HepG2 (cell line): ENCODE measurements around the gene CARD9. TPM values are rescaled to one million over a fixed set of nuclear protein-coding genes. Genes with fewer than 3 reads are reported as not detected.
A peak's percentile ranks its signal among the peaks of the same experiment; 100 is the strongest.

Source experiments
- AGO2 ChIP-seq: fragments of 200-400 bp; formaldehyde crosslinking; optimal IDR thresholded peaks from 2 replicates; pipeline ENCODE3; 2017; ENCODE audit warnings: mild to moderate bottlenecking, low read depth, low read length, moderate library complexity
- ATAD3A ChIP-seq: sonication (generic); formaldehyde crosslinking; IDR thresholded peaks from 2 replicates; pipeline ENCODE4 v1.4.0; 2020; ENCODE audit warnings: missing genetic modification reagents
- HNRNPL ChIP-seq: fragments of 200-400 bp; formaldehyde crosslinking; IDR thresholded peaks from 2 replicates; pipeline ENCODE4 v1.6.1; 2017; ENCODE audit warnings: mild to moderate bottlenecking, low read depth, low read length
- ONECUT2 ChIP-seq: sonication (generic); formaldehyde crosslinking; IDR thresholded peaks from 2 replicates; pipeline ENCODE4 v1.4.0; 2020; ENCODE audit warnings: missing genetic modification reagents
- PLRG1 ChIP-seq: fragments of 450-650 bp; conservative IDR thresholded peaks from 2 replicates; pipeline ENCODE4 v1.6.1; 2016
- SRSF9 ChIP-seq: fragments of 200-400 bp; formaldehyde crosslinking; IDR thresholded peaks from 2 replicates; pipeline ENCODE4 v1.6.1; 2018; ENCODE audit warnings: borderline replicate concordance, mild to moderate bottlenecking, low read depth, low read length; ENCODE audit not compliant: insufficient read depth, poor library complexity, severe bottlenecking
- TMF1 ChIP-seq: sonication (generic); formaldehyde crosslinking; IDR thresholded peaks from 2 replicates; pipeline ENCODE4 v1.8.1; 2022; ENCODE audit warnings: low read depth, missing genetic modification reagents
- ZBTB10 ChIP-seq: sonication (generic); formaldehyde crosslinking; IDR thresholded peaks from 2 replicates; pipeline ENCODE4 v1.4.0; 2020; ENCODE audit warnings: missing genetic modification reagents, borderline replicate concordance
- ZFP36 ChIP-seq: fragments of 150-350 bp; IDR thresholded peaks from 2 replicates; pipeline ENCODE4 v1.6.1; 2018; ENCODE audit warnings: borderline replicate concordance, low read length, low read depth; ENCODE audit not compliant: partially characterized antibody
- ZNF160 ChIP-seq: sonication (generic); formaldehyde crosslinking; IDR thresholded peaks from 2 replicates; pipeline ENCODE4 v1.8.0; 2022; ENCODE audit warnings: mild to moderate bottlenecking, inconsistent platforms, missing genetic modification reagents
- ZNF276 ChIP-seq: sonication (generic); formaldehyde crosslinking; IDR thresholded peaks from 2 replicates; pipeline ENCODE4 v1.4.0; 2020; ENCODE audit warnings: mild to moderate bottlenecking, low read depth, missing genetic modification reagents
- ZNF329 ChIP-seq: sonication (generic); formaldehyde crosslinking; IDR thresholded peaks from 2 replicates; pipeline ENCODE4 v1.9.0; 2021; ENCODE audit warnings: low read depth, mild to moderate bottlenecking, missing genetic modification reagents
- ZNF451 ChIP-seq: sonication (generic); formaldehyde crosslinking; IDR thresholded peaks from 2 replicates; pipeline ENCODE4 v1.5.0; 2020; ENCODE audit warnings: mild to moderate bottlenecking, missing genetic modification reagents
- ZNF557 ChIP-seq: sonication (generic); formaldehyde crosslinking; IDR thresholded peaks from 2 replicates; pipeline ENCODE4 v1.4.0; 2020; ENCODE audit warnings: missing genetic modification reagents
- ZNF691 ChIP-seq: sonication (generic); formaldehyde crosslinking; IDR thresholded peaks from 2 replicates; pipeline ENCODE4 v1.4.0; 2020; ENCODE audit warnings: missing genetic modification reagents, low read depth, mild to moderate bottlenecking, borderline replicate concordance
- polyA plus RNA-seq, 8 experiments: library from polyadenylated mRNA; depleted of rRNA in 3 of 8; stranded (reverse) in 7 of 8; unstranded in 1 of 8; fragments of >200 nt; fragmentation: Illumina TruSeq in 4 of 8; extraction: Trizol in 4 of 8; gene quantifications; 2 replicates each; pipeline versions ENCODE4 v1.2.1 to v1.2.3, GENCODE V29; 2011 to 2016; ENCODE audit warnings: low read depth in 4 of 8, missing spikeins in 1 of 8, mixed read lengths in 1 of 8; ENCODE audit not compliant: insufficient read depth in 1 of 8
- total RNA-seq, 5 experiments: library from RNA; depleted of rRNA; stranded (reverse); fragments of >200 nt; fragmentation: Illumina TruSeq; extraction: Trizol; gene quantifications; 2 replicates each; pipeline ENCODE4 v1.2.3, GENCODE V29; 2016; ENCODE audit warnings: low read depth in 1 of 5
- TF ChIP-seq, protein P1 (sequence below): sonication (generic); formaldehyde crosslinking; IDR thresholded peaks from 2 replicates; pipeline ENCODE4 v1.9.0; 2021; ENCODE audit warnings: mild to moderate bottlenecking, missing genetic modification reagents
- TF ChIP-seq, protein P2 (sequence below): sonication (generic); formaldehyde crosslinking; IDR thresholded peaks from 2 replicates; pipeline ENCODE4 v1.8.1; 2023; ENCODE audit warnings: missing genetic modification reagents, mild to moderate bottlenecking, borderline replicate concordance

Gene CARD9
- total and polyA plus RNA-seq, 2 of the 13 experiments (the other 11 are each of a cell fraction or from before 2014, with no cell fraction given) = 3.3 to 7.4 TPM

- peak; percentile 89; the same call in 1 of the 2 replicates for TF ChIP-seq ZNF691
- TF ChIP-seq ATAD3A (CRISPR knock-in tag) = no peak
- no peak for TF ChIP-seq PLRG1
- TF ChIP-seq ONECUT2 (CRISPR knock-in tag) = no peak
- TF ChIP-seq, protein P1, sequence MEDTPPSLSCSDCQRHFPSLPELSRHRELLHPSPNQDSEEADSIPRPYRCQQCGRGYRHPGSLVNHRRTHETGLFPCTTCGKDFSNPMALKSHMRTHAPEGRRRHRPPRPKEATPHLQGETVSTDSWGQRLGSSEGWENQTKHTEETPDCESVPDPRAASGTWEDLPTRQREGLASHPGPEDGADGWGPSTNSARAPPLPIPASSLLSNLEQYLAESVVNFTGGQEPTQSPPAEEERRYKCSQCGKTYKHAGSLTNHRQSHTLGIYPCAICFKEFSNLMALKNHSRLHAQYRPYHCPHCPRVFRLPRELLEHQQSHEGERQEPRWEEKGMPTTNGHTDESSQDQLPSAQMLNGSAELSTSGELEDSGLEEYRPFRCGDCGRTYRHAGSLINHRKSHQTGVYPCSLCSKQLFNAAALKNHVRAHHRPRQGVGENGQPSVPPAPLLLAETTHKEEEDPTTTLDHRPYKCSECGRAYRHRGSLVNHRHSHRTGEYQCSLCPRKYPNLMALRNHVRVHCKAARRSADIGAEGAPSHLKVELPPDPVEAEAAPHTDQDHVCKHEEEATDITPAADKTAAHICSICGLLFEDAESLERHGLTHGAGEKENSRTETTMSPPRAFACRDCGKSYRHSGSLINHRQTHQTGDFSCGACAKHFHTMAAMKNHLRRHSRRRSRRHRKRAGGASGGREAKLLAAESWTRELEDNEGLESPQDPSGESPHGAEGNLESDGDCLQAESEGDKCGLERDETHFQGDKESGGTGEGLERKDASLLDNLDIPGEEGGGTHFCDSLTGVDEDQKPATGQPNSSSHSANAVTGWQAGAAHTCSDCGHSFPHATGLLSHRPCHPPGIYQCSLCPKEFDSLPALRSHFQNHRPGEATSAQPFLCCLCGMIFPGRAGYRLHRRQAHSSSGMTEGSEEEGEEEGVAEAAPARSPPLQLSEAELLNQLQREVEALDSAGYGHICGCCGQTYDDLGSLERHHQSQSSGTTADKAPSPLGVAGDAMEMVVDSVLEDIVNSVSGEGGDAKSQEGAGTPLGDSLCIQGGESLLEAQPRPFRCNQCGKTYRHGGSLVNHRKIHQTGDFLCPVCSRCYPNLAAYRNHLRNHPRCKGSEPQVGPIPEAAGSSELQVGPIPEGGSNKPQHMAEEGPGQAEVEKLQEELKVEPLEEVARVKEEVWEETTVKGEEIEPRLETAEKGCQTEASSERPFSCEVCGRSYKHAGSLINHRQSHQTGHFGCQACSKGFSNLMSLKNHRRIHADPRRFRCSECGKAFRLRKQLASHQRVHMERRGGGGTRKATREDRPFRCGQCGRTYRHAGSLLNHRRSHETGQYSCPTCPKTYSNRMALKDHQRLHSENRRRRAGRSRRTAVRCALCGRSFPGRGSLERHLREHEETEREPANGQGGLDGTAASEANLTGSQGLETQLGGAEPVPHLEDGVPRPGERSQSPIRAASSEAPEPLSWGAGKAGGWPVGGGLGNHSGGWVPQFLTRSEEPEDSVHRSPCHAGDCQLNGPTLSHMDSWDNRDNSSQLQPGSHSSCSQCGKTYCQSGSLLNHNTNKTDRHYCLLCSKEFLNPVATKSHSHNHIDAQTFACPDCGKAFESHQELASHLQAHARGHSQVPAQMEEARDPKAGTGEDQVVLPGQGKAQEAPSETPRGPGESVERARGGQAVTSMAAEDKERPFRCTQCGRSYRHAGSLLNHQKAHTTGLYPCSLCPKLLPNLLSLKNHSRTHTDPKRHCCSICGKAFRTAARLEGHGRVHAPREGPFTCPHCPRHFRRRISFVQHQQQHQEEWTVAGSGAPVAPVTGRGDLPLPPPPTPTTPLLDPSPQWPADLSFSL (CRISPR knock-in tag) = no peak; the same call in 1 of the 2 replicates
- no peak for TF ChIP-seq ZNF276 (CRISPR knock-in tag)
- no peak for TF ChIP-seq ZBTB10 (CRISPR knock-in tag)
- no peak for TF ChIP-seq AGO2
- TF ChIP-seq, protein P2, sequence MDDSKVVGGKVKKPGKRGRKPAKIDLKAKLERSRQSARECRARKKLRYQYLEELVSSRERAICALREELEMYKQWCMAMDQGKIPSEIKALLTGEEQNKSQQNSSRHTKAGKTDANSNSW (CRISPR knock-in tag) = no peak
- TF ChIP-seq ZNF329 = no peak
- TF ChIP-seq HNRNPL = peak; percentile 94
- TF ChIP-seq ZNF451 (CRISPR knock-in tag) = no peak
- TF ChIP-seq SRSF9 = no peak
- TF ChIP-seq ZNF557 (CRISPR knock-in tag) = no peak
- no peak for TF ChIP-seq TMF1 (CRISPR knock-in tag)
- TF ChIP-seq ZFP36 = no peak
- TF ChIP-seq ZNF160 (CRISPR knock-in tag) = no peak
Observed at GRCh38 chr9:136372561-136373299, 739 bp downstream of the CARD9 start (continued).
